GM19328 (cell line): Measurements from ENCODE around the gene PRM1.
A peak's percentile ranks its signal among the peaks of the same experiment; 100 is the strongest.
"Not testable (repeated sequence)": the region's sequence is repeated elsewhere in the genome, so short reads cannot be mapped to it uniquely, and the experiment has no call there.

Experiments
- ATAC-seq: cut with Tn5 transposase; IDR thresholded peaks from one replicate; pipeline ENCODE4 v1.9.1; 2021; ENCODE audit warnings: mild to moderate bottlenecking, moderate library complexity; ENCODE audit not compliant: unreplicated experiment

Gene PRM1

GRCh38 chr16:11314309-11314894 is 33.3 kb upstream of the PRM1 start:
- no peak for ATAC-seq

GRCh38 chr16:11313493-11314308 is 32.6 kb upstream of the PRM1 start:
- no peak for ATAC-seq

GRCh38 chr16:11312718-11313492 is 31.8 kb upstream of the PRM1 start:
- no peak for ATAC-seq

GRCh38 chr16:11310997-11311561 is 29.9 kb upstream of the PRM1 start:
- ATAC-seq = peak; percentile 32

- no peak for ATAC-seq
These were observed 29.5 kb upstream of the PRM1 start for GRCh38 chr16:11310634-11310977.

DNA sequence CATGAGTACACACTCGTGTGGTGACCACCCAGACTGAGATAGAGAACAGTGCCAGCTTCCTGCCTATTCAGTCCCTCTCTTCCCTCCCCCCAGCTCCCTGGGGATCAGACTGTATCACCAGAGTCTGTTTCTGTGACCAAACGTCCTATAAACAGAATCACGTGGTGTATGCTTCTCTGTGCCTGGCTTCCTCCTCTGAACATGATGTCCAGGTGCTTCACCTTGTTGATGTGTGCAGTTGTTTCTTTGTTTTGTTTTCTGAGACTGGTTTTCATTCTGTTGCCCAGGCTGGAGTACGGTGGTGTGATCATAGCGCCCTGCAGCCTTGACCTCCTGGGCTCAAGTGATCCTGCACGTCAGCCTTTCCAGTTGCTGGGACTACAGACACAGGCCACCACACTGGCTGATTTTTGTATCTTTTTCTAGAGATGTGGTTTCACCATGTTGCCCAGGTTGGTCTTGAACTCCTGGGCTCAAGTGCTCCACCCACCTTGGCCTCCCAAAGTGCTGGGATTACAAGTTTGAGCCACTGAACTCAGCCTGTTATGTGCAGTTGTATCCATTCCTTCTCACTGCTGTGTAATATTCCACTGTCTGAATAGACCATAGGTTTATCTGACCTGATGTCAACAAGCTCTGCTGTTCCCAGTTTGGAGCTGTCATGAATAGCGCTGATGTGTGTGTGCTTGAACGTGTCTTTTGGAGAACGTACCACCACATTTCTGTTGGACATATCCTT is 28.9 kb upstream of the PRM1 start:
- no peak for ATAC-seq

DNA sequence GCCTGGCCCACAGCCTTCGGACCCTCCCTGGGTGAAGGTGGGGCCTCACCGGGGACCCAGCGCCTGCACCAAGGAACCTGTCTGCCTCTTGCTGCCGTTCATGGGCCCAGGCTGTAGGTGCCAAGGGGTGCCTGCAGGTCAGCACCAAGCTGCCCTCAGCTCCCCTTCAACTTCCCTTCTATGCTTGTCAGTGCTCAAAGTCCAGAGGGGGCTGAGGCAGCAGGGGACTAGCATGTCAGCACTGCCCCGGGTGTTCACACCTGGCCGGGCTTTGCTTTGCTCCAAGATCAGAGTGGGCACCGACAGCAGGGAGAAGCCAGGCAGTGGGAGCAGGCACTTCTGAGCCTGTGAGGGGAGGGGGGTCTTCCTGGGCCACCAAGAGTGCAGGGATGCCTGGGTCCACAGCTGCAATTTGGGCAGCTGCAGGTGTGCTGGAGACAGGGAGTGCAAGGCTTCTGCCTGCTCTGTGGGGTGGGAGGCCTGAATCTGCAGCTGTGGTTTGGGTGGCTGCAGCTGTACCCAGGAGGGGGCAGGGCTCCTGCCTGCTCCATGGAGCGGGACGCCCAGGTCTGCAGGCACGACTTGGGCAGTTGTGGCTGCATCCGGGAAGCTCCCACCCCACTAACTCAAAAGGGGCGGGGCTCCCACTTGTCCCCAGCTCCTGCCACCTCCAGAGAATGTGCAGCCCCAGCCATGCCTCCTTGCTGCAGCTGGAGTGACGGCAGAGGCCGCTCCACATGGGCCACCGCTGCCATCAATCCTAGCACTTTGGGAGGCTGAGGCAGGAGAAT is 27.6 kb upstream of the PRM1 start:
- no peak for ATAC-seq

DNA sequence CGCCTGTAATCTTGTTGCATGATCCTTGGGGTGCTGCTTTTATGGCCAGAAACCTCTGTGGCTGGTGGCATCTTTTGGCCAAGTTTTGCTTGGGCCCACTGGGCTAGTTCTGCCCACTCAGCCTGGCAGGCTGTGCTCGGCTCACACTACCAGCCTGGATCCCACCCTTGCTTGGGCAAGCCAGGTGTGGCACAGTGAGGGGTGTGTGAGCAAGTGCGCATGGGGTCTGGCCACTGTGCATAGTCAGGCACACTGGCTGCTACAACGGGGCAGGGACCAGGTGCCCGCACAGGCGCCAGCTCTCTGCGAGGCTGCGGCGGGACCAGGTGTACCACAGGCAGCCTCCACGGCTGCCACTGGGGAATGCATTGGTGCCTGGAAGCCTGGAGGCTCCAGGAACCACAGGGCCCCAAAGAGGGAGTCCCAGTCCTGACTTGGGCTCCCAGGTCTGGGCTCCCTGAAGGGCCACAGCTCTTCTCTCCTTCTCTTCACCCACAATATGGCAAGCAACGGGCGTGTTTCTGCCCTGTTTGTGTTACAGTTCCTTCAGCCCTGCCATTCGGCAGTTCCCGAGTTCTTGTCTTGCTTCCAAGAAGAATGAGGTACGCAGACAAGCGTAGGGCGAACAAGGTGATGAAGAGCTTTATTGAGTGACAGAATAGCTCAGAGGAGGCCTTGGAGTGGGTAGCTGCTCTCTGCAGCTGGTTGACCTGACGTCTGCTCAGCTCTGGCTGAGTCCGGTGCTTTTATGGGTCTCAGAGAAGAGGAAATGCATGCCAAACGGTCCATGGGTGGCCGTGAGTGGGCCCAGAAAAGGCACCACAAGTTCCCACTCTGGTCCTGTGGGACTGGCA is 26.7 kb upstream of the PRM1 start:
- no peak for ATAC-seq

- no peak for ATAC-seq
These were observed 26.0 kb upstream of the PRM1 start for GRCh38 chr16:11306997-11307638.

DNA sequence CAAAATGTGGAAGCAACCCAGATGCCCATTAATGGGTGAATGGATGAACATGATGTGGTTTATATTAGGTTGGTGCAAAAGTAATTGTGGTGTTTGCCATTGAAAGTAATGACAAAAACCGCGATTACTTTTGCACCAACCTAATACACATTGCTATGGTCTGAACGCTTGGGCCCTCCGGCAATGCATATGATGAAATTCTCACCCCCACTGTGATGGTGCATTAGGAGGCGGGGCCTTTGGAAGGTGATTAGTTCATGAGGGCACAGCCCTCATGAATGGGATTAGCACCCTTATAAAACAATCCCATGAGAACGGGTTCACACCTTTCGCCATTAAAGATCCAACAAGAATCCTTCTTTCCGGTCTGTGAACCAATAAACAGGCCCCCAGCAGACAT is 25.3 kb upstream of the PRM1 start:
- ATAC-seq = no peak

DNA sequence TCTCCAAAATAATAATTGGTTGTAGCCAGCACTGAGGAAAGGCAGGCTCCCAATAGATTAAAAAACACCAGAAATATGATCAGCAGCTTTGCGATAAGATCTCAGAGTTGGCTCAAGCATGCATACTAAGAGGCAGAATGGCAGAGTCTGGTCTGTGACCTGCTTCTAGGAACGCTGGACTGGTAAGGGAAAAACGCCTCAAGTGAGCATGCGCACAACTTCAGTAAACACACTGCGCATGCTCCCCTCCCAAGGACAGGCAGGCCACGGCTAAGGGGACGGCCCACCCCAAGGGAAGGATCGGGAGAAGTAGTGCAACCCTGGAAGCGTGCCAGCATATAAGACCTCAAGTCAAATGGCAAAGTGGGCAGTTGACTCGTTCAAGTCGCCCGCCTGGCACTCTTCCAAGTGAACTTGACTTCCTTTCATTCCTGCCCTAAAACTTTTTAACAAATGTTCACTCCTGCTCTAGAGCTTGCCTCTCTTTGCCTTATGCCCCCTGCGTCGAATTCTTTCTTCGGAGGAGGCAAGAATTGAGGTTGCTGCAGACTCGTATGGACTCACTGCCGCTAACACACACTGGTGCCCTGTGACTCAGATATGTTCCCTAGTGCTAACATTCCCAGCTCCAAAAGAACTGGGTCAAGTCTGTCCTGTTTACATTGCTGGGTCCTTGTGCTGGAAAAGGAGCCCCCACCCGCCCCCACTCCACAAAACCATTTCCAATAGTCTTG is 22.4 kb upstream of the PRM1 start:
- ATAC-seq = no peak

GRCh38 chr16:11302977-11303376 is 21.8 kb upstream of the PRM1 start:
- no peak for ATAC-seq

DNA sequence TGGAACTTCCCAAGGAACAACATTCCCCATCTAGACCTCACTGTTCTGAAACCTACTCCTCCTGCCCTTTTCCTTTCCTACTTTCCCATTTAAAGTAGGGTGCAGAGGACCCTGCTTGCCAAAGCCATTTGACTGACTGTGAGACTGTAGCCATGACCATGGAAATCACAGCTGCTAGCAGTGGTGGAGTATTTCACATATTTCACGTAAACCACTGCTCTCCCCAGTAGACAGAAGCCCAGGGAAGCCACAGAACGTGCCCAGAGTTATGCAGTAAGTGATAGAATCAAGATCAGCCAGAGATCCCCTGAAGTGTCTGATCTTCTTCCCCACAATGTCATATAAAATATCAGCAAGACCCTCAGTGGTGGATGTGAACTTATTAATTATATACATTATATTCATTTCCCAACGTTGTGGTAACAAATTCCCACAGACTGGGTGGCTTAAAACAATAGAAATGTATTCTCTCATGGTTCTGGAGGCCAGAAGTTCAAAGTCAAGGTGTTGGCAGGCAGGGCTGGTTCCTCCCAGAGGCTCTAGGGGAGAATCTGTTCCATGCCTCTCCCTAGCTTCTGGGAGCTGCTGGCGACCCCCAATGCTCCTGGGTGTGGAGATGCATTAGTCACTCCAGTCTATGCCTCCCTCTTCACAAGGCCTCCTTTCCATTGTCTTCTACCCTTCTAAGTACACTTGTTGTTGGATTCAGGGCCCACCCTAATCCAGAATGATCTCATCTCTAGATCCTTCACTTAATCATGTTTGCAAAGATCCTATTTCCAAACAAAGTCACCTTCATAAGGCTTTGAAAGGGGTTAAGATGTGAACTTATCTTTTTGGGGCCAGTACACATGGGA is 20.7 kb upstream of the PRM1 start:
- ATAC-seq = no peak

DNA sequence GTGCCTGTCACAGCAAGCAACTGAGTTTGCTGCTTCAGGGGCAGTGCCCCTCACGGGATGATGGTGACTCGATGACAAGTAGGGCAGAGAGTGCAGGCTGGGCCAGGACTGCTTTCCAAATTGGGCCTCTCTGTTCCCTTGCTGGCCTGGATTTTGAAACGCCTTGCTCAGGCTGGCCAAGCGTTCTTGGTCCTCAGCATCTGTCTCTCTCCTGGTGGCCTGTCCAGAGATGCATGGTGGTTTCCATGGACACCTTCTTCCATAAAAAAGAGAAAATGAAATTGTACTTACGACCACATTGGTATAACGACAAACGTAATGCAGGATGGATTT is 19.4 kb upstream of the PRM1 start:
- ATAC-seq = no peak

DNA sequence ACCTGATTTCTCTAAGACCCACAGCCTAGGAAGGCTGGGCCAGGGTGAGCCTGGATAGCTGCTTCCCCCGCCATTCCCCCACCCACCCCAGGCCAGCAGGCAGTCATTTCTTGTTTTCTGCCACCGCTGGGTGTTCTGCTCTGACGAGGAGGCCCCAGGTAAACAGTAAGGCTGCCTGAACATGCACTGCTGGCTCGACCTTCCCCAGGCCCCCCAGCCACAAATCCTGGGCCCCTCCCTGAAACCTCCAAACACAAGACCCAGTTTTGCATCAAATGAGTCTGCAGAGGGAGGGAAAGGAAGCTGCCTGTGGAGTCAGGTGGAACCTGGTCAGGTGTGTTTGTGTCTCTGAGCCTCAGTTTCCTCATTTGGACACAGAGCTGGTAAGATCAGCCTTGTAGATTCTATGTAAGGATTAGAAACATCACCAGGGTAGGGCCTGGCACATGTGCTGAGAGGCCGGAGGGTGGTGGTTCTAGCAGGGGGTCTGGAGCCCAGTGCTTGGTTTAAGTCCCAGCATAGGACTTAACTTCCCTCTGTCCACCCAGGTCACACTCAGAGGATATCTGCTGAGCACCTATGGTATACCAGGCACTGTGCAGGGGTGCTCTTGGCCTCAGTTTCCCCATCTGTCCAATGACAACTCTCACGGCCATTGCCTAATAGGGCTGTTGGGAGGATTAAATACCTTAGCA is 18.9 kb upstream of the PRM1 start:
- ATAC-seq = no peak

- not testable (repeated sequence) for ATAC-seq
These were observed 17.9 kb upstream of the PRM1 start for GRCh38 chr16:11298950-11299547.
